KMS-11 (cell line): ENCODE measurements around the gene RAB40C.

Experiments
- H2AFZ ChIP-seq: fragments of 200-600 bp; sonication (generic); 2 replicates; pipeline ENCODE4 v1.6.1; 2016; ENCODE audit warnings: antibody characterized with exemption, mixed run types, low read depth
- H3K27ac ChIP-seq: fragments of 200-600 bp; sonication (generic); 2 replicates; pipeline ENCODE4 v1.6.1; 2016; ENCODE audit warnings: mild to moderate bottlenecking, mixed run types
- H3K27me3 ChIP-seq: fragments of 200-600 bp; sonication (generic); 2 replicates; pipeline ENCODE4 v1.6.1; 2017; ENCODE audit warnings: mild to moderate bottlenecking, low read depth, mixed run types, moderate library complexity; ENCODE audit not compliant: insufficient read depth
- H3K36me3 ChIP-seq: fragments of 200-600 bp; sonication (generic); 2 replicates; pipeline ENCODE4 v1.6.1; 2017; ENCODE audit warnings: mild to moderate bottlenecking, mixed run types; ENCODE audit not compliant: insufficient read depth
- H3K4me1 ChIP-seq: fragments of 200-600 bp; sonication (generic); 2 replicates; pipeline ENCODE4 v1.6.1; 2016; ENCODE audit warnings: mild to moderate bottlenecking, low read depth, mixed run types; ENCODE audit not compliant: poor library complexity, severe bottlenecking
- H3K4me2 ChIP-seq: fragments of 200-600 bp; sonication (generic); 2 replicates; pipeline ENCODE4 v1.7.0; 2016; ENCODE audit warnings: mild to moderate bottlenecking, mixed run types
- H3K4me3 ChIP-seq: fragments of 200-600 bp; sonication (generic); IDR thresholded peaks from 2 replicates; pipeline ENCODE4 v1.6.1; 2017; ENCODE audit warnings: low read depth, low read length, mixed read lengths; ENCODE audit not compliant: insufficient read depth
- H3K79me2 ChIP-seq: fragments of 200-600 bp; sonication (generic); 2 replicates; pipeline ENCODE4 v1.6.1; 2016; ENCODE audit warnings: low read depth, mixed run types; ENCODE audit not compliant: insufficient read depth
- H3K9ac ChIP-seq: fragments of 200-600 bp; sonication (generic); 2 replicates; pipeline ENCODE4 v1.6.1; 2016; ENCODE audit warnings: mild to moderate bottlenecking, mixed run types
- H4K20me1 ChIP-seq: fragments of 200-600 bp; sonication (generic); 2 replicates; pipeline ENCODE4 v1.6.1; 2016; ENCODE audit warnings: mild to moderate bottlenecking, mixed run types; ENCODE audit not compliant: insufficient read depth
- TF ChIP-seq, protein P1 (sequence below): fragments of 200-600 bp; sonication (generic); conservative IDR thresholded peaks from 2 replicates; pipeline ENCODE4 v1.6.1; 2017; ENCODE audit warnings: low read depth, mild to moderate bottlenecking, antibody characterized with exemption, low read length, moderate library complexity, mixed read lengths

The RAB40C gene

DNA sequence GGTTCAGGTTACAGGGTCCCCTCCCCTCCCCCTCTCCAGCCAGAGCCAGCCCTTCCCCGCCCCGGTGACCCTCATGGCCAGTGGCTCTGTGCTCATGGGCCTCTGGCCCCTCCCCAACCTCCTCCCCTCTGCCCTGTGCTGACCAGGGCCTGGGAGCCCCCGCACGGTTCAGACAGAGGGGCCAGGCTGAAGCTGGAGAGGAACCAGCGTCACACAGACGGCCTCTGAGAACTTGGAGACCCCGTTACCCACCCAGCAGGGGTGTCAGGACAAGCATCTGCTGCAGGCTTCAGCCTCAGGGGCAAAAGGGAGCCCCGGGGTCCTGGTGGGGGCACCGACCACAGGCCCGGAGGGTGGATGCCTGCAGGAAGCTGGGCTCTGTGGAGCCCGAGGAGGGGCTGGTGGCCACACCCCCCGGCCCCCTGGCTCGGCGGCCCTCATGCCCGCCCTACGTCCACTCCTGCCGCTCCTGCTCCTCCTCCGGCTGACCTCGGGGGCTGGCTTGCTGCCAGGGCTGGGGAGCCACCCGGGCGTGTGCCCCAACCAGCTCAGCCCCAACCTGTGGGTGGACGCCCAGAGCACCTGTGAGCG is 41.0 kb downstream of the RAB40C start, which contains the start of gene WFIKKN1:
Gene WFIKKN1, plus strand, starts transcription at position 171 of the 591 bp plus-strand sequence. Its CDS starts 269 bp downstream, at position 440.
- H2AFZ ChIP-seq = no peak within 1 kb of the TSS
- H3K79me2 ChIP-seq = peaks cover 11% of the 10 kb centered on the region; the same call in 1 of the 2 replicates
- no peaks in the 10 kb centered on the region; the same call in 1 of the 2 replicates for H3K36me3 ChIP-seq
- no peak within 1 kb of the TSS for H3K27ac ChIP-seq
- H3K4me3 ChIP-seq = no peak within 1 kb of the TSS
- no peak within 1 kb of the TSS for H3K9ac ChIP-seq
- H3K27me3 ChIP-seq = no peaks in the 10 kb centered on the region
- H3K4me2 ChIP-seq = no peak within 1 kb of the TSS
- no peaks in the 10 kb centered on the region for H4K20me1 ChIP-seq
- peaks cover 3% of the 10 kb centered on the region for H3K4me1 ChIP-seq
- TF ChIP-seq, protein P1, sequence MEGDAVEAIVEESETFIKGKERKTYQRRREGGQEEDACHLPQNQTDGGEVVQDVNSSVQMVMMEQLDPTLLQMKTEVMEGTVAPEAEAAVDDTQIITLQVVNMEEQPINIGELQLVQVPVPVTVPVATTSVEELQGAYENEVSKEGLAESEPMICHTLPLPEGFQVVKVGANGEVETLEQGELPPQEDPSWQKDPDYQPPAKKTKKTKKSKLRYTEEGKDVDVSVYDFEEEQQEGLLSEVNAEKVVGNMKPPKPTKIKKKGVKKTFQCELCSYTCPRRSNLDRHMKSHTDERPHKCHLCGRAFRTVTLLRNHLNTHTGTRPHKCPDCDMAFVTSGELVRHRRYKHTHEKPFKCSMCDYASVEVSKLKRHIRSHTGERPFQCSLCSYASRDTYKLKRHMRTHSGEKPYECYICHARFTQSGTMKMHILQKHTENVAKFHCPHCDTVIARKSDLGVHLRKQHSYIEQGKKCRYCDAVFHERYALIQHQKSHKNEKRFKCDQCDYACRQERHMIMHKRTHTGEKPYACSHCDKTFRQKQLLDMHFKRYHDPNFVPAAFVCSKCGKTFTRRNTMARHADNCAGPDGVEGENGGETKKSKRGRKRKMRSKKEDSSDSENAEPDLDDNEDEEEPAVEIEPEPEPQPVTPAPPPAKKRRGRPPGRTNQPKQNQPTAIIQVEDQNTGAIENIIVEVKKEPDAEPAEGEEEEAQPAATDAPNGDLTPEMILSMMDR = no peak

DNA sequence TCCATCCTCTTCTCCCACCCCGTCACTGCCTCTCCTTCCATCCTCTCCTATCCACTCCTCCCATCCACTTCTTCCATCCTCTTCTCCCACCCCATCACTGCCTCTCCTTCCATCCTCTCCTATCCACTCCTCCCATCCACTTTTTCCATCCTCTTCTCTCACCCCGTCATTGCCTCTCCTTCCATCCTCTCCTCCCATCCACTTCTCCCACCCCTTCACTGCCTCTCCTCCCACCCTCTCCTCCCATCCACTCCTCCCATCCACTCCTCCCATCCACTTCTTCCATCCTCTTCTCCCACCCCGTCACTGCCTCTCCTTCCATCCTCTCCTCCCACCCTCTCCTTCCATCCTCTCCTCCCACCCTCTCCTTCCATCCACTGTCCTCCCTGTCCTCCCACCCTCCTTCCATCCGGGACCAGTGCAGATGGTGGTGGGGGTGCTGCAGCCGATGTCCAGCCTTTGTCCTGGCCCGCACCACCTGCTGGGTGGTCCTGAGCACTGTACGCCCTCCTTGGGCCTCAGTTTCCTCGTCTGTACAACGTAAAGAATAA is 42.0 kb downstream of the RAB40C start:
- Histone ChIP-seq H3K9ac (no peak overlapping the region), H3K4me1 (peaks cover 3% of the 10 kb centered on the region), H3K4me2 (no peak overlapping the region), H3K36me3 (no peaks in the 10 kb centered on the region; the same call in 1 of the 2 replicates), H3K27ac (no peak overlapping the region), H3K4me3 (no peak overlapping the region), H3K79me2 (peaks cover 12% of the 10 kb centered on the region; the same call in 1 of the 2 replicates), H3K27me3 (no peaks in the 10 kb centered on the region), H2AFZ (no peak overlapping the region), H4K20me1 (no peaks in the 10 kb centered on the region)
- TF ChIP-seq, protein P1 = no peak

DNA sequence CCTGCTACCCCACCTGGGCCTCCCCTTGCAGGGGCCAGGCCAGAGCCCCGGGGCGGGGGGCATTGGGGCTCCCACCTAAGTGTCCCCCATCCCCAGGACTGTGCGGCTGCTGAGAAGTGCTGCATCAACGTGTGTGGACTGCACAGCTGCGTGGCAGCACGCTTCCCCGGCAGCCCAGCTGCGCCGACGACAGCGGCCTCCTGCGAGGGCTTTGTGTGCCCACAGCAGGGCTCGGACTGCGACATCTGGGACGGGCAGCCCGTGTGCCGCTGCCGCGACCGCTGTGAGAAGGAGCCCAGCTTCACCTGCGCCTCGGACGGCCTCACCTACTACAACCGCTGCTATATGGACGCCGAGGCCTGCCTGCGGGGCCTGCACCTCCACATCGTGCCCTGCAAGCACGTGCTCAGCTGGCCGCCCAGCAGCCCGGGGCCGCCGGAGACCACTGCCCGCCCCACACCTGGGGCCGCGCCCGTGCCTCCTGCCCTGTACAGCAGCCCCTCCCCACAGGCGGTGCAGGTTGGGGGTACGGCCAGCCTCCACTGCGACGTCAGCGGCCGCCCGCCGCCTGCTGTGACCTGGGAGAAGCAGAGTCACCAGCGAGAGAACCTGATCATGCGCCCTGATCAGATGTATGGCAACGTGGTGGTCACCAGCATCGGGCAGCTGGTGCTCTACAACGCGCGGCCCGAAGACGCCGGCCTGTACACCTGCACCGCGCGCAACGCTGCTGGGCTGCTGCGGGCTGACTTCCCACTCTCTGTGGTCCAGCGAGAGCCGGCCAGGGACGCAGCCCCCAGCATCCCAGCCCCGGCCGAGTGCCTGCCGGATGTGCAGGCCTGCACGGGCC is 42.8 kb downstream of the RAB40C start:
- Histone ChIP-seq H2AFZ (no peak overlapping the region), H3K4me3 (no peak overlapping the region), H3K27ac (no peak overlapping the region), H3K79me2 (peaks cover 12% of the 10 kb centered on the region; the same call in 1 of the 2 replicates), H3K4me1 (peaks cover 6% of the 10 kb centered on the region), H3K4me2 (no peak overlapping the region), H4K20me1 (no peaks in the 10 kb centered on the region), H3K27me3 (no peaks in the 10 kb centered on the region), H3K9ac (no peak overlapping the region), H3K36me3 (no peaks in the 10 kb centered on the region; the same call in 1 of the 2 replicates)
- TF ChIP-seq, protein P1 = no peak

DNA sequence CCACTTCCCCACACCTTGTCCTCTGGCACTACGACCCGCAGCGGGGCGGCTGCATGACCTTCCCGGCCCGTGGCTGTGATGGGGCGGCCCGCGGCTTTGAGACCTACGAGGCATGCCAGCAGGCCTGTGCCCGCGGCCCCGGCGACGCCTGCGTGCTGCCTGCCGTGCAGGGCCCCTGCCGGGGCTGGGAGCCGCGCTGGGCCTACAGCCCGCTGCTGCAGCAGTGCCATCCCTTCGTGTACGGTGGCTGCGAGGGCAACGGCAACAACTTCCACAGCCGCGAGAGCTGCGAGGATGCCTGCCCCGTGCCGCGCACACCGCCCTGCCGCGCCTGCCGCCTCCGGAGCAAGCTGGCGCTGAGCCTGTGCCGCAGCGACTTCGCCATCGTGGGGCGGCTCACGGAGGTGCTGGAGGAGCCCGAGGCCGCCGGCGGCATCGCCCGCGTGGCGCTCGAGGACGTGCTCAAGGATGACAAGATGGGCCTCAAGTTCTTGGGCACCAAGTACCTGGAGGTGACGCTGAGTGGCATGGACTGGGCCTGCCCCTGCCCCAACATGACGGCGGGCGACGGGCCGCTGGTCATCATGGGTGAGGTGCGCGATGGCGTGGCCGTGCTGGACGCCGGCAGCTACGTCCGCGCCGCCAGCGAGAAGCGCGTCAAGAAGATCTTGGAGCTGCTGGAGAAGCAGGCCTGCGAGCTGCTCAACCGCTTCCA is 43.6 kb downstream of the RAB40C start:
- H2AFZ ChIP-seq = no peak overlapping the region
- no peak overlapping the region for H3K4me2 ChIP-seq
- no peaks in the 10 kb centered on the region for H4K20me1 ChIP-seq
- no peaks in the 10 kb centered on the region; the same call in 1 of the 2 replicates for H3K36me3 ChIP-seq
- peaks cover 6% of the 10 kb centered on the region for H3K4me1 ChIP-seq
- H3K27ac ChIP-seq = no peak overlapping the region
- H3K4me3 ChIP-seq = no peak overlapping the region
- peaks cover 12% of the 10 kb centered on the region; the same call in 1 of the 2 replicates for H3K79me2 ChIP-seq
- H3K9ac ChIP-seq = no peak overlapping the region
- H3K27me3 ChIP-seq = no peaks in the 10 kb centered on the region
- TF ChIP-seq, protein P1 = no peak
